Activated naive CD8-positive, alpha-beta T cell treated with anti-CD3 and anti-CD28 coated beads, Interleukin-2, amount 10 ng/mL, durations not matched to agents 7 days and 5 days (primary cell): ENCODE data around the gene CRYM. TPM values are rescaled to one million over a fixed set of nuclear protein-coding genes. Genes with fewer than 3 reads are reported as not detected.

Source experiments
- ATAC-seq: fragments of 150-1000 bp; cut with Tn5 transposase; one replicate; pipeline ENCODE4 v1.10.0; 2021; ENCODE audit warnings: low read depth, moderate library complexity
- POLR2A ChIA-PET: fragments of 350-600 bp; sonication (Branson Sonifier 250); formaldehyde crosslinking; loops from one replicate; lab custom pipeline; 2021; ENCODE audit warnings: antibody characterized with exemption; lab: Charles Lee
- DNase-seq: peaks from one replicate; pipeline ENCODE4 v3.0.0; 2021
- H3K27ac Mint-ChIP-seq: one replicate; pipeline ENCODE4 v1.8.0; 2022; ENCODE audit warnings: mild to moderate bottlenecking, mixed read lengths
- H3K27me3 Mint-ChIP-seq: one replicate; pipeline ENCODE4 v1.8.0; 2022; ENCODE audit warnings: mild to moderate bottlenecking, moderate library complexity, mixed read lengths
- H3K36me3 Mint-ChIP-seq: one replicate; pipeline ENCODE4 v1.8.0; 2021; ENCODE audit warnings: mild to moderate bottlenecking, mixed read lengths
- H3K4me1 Mint-ChIP-seq: one replicate; pipeline ENCODE4 v1.8.0; 2021; ENCODE audit warnings: mixed read lengths
- H3K4me3 Mint-ChIP-seq: one replicate; pipeline ENCODE4 v1.8.0; 2022; ENCODE audit warnings: mild to moderate bottlenecking, moderate library complexity, mixed read lengths
- H3K9me3 Mint-ChIP-seq: one replicate; pipeline ENCODE4 v1.8.0; 2021; ENCODE audit warnings: mixed read lengths
- total RNA-seq, 2 experiments: library from RNA; stranded (reverse); gene quantifications; one replicate each; pipeline ENCODE4 v1.2.3, GENCODE V29; 2021

The CRYM gene
- total RNA-seq, 2 experiments from 2014 or later: not detected

GRCh38 chr16:21223787-21224186 lies 54.3 kb downstream of the CRYM start:
- no peaks in the 10 kb centered on the region for H3K36me3 Mint-ChIP-seq
- H3K27ac Mint-ChIP-seq: no peak overlapping the region
- no peaks in the 10 kb centered on the region for H3K9me3 Mint-ChIP-seq
- POLR2A ChIA-PET: no interaction called here
- ATAC-seq (no peak), DNase-seq (no peak)
- peaks cover 62% of the 10 kb centered on the region for H3K27me3 Mint-ChIP-seq
- H3K4me1 Mint-ChIP-seq: peaks cover 18% of the 10 kb centered on the region
- no peak overlapping the region for H3K4me3 Mint-ChIP-seq

GRCh38 chr16:21222495-21223337 lies 55.4 kb downstream of the CRYM start:
- Mint-ChIP-seq H3K9me3 (no peaks in the 10 kb centered on the region), H3K4me3 (no peak overlapping the region), H3K36me3 (no peaks in the 10 kb centered on the region), H3K27me3 (peaks cover 57% of the 10 kb centered on the region), H3K4me1 (peaks cover 16% of the 10 kb centered on the region), H3K27ac (no peak overlapping the region)
- ATAC-seq (no peak), DNase-seq (no peak)
- POLR2A ChIA-PET: no interaction called here

- H3K4me3 Mint-ChIP-seq: no peak overlapping the region
- no peaks in the 10 kb centered on the region for H3K36me3 Mint-ChIP-seq
- POLR2A ChIA-PET: no interaction called here
- peaks cover 49% of the 10 kb centered on the region for H3K27me3 Mint-ChIP-seq
- no peaks in the 10 kb centered on the region for H3K9me3 Mint-ChIP-seq
- peaks cover 6% of the 10 kb centered on the region for H3K4me1 Mint-ChIP-seq
- DNase-seq: no peak
- ATAC-seq: no peak
- no peak overlapping the region for H3K27ac Mint-ChIP-seq
Observed at GRCh38 chr16:21219551-21219950, 58.5 kb downstream of the CRYM start.

GRCh38 chr16:21218153-21218552 lies 59.9 kb downstream of the CRYM start:
- Mint-ChIP-seq H3K9me3 (no peaks in the 10 kb centered on the region), H3K36me3 (no peaks in the 10 kb centered on the region), H3K4me1 (peaks cover 3% of the 10 kb centered on the region), H3K27ac (no peak overlapping the region), H3K27me3 (peaks cover 53% of the 10 kb centered on the region), H3K4me3 (no peak overlapping the region)
- DNase-seq: no peak
- POLR2A ChIA-PET: no interaction called here
- ATAC-seq: no peak

- ATAC-seq (no peak), DNase-seq (no peak)
- Mint-ChIP-seq H3K4me1 (no peaks in the 10 kb centered on the region), H3K27ac (no peak overlapping the region), H3K9me3 (no peaks in the 10 kb centered on the region), H3K4me3 (no peak overlapping the region), H3K36me3 (no peaks in the 10 kb centered on the region), H3K27me3 (peaks cover 51% of the 10 kb centered on the region)
- POLR2A ChIA-PET: no interaction called here
Observed at GRCh38 chr16:21217121-21217520, 61.0 kb downstream of the CRYM start.

- Mint-ChIP-seq H3K27ac (no peak overlapping the region), H3K9me3 (no peaks in the 10 kb centered on the region), H3K4me1 (no peaks in the 10 kb centered on the region), H3K36me3 (no peaks in the 10 kb centered on the region), H3K4me3 (no peak overlapping the region), H3K27me3 (peaks cover 42% of the 10 kb centered on the region)
- no peak for DNase-seq
- POLR2A ChIA-PET: no interaction called here
- no peak for ATAC-seq
Observed at GRCh38 chr16:21214086-21214485, 64.0 kb downstream of the CRYM start.

- no peak within 1 kb of the TSS for H3K4me3 Mint-ChIP-seq
- peaks cover 33% of the 10 kb centered on the region for H3K27me3 Mint-ChIP-seq
- no peaks in the 10 kb centered on the region for H3K9me3 Mint-ChIP-seq
- no peak within 1 kb of the TSS for H3K27ac Mint-ChIP-seq
- POLR2A ChIA-PET: no interaction called here
- no peaks in the 10 kb centered on the region for H3K36me3 Mint-ChIP-seq
- ATAC-seq (no peak), DNase-seq (no peak)
- no peaks in the 10 kb centered on the region for H3K4me1 Mint-ChIP-seq
Observed at GRCh38 chr16:21211486-21211885, 66.6 kb downstream of the CRYM start, which contains the start of gene ZP2. ZP2 (minus strand) TSS chr16:21211574; CDS start chr16:21211547, 27 bp downstream.

Other genes with a start within 250 kb of the CRYM start
- not detected for gene DNAH3, start 127.4 kb downstream of the CRYM start, total RNA-seq
- 10 to 100 TPM; 10.7 to 12.3 TPM for gene LDAF1, start 119.6 kb downstream of the CRYM start, total RNA-seq
- gene ZP2, start 66.7 kb downstream of the CRYM start, total RNA-seq: not detected
- gene ANKS4B, start 44.6 kb downstream of the CRYM start, total RNA-seq: not detected